Ascending aorta (tissue), 2 donors: ENCODE measurements around the gene BICRA. TPM values are rescaled to one million over a fixed set of nuclear protein-coding genes. Genes with fewer than 3 reads are reported as not detected.

ENCODE experiments used
- DNase-seq, 2 donors: peaks; one replicate each; pipeline ENCODE4 v3.0.0-alpha.2; 2019; ENCODE audit warnings: low spot score in 2 of 2
- H3K27ac ChIP-seq, 2 donors: fragments of 200-600 bp; sonication (generic); one replicate each; pipeline ENCODE4 v1.5.1; 2016 to 2017; ENCODE audit warnings: mild to moderate bottlenecking in 1 of 2
- H3K27me3 ChIP-seq: fragments of 200-600 bp; sonication (generic); one replicate; pipeline ENCODE4 v1.5.1; 2017
- H3K36me3 ChIP-seq, 2 donors: fragments of 200-600 bp; sonication (generic); one replicate each; pipeline ENCODE4 v1.5.1; 2016
- H3K4me1 ChIP-seq, 2 donors: fragments of 200-600 bp; sonication (generic); one replicate each; pipeline ENCODE4 v1.5.1; 2016 to 2017; ENCODE audit warnings: mild to moderate bottlenecking in 1 of 2
- H3K4me3 ChIP-seq, 2 donors: fragments of 200-600 bp; sonication (generic); one replicate each; pipeline ENCODE4 v1.5.1; 2016 to 2017; ENCODE audit warnings: mild to moderate bottlenecking in 1 of 2
- H3K9me3 ChIP-seq, 2 donors: fragments of 200-600 bp; sonication (generic); one replicate each; pipeline ENCODE4 v1.5.1; 2016
- intact Hi-C: fragments of 100-400 bp; cut with DNase I; formaldehyde crosslinking; loops from one replicate; pipeline ENCODE4 v1.15.1; 2023
- total RNA-seq: library from RNA; depleted of rRNA; stranded (reverse); fragments of >200 nt; gene quantifications from one replicate; pipeline ENCODE4 v1.1.0, GENCODE V29; 2016
- TF ChIP-seq, protein P1 (sequence below), 3 experiments: fragments of 200-600 bp in 2 of 3; fragments of 450-650 bp in 1 of 3; sonication (generic) in 2 of 3; IDR thresholded peaks; one replicate each; pipeline ENCODE4 v1.5.1; 2016 to 2019; ENCODE audit warnings: antibody characterized with exemption in 3 of 3, mild to moderate bottlenecking in 1 of 3, moderate library complexity in 1 of 3

BICRA gene
- total RNA-seq, 1 donor from 2014 or later, result 19.7 TPM

DNA sequence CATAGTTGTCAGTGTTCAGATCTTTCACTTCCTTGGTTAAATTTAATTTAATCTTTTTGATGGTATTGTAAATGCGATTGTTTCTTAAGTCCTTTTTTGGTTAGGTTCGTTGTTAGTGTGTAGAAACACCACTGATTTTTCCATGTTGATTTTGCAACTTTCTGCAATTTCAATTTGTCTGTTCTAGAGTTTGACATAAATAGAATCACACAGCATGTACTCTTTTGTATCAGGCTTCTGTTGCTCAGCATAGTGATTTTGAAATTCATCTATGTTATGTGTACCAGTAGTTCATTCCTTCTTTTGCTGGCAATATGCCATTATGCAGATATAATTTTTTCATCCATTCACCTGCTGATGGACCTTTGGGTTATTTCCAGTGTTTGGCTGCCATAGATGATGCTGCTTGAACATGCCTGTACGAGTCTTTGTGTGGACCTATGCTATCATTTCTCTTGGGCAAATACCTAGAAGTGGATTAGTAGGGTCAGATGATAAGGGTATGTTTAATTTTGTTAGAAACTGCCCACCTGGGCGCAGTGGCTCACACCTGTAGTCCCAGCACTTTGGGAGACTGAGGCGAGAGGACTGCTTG is 33.1 kb downstream of the BICRA start:
- no peak overlapping the region for H3K27ac ChIP-seq

DNA sequence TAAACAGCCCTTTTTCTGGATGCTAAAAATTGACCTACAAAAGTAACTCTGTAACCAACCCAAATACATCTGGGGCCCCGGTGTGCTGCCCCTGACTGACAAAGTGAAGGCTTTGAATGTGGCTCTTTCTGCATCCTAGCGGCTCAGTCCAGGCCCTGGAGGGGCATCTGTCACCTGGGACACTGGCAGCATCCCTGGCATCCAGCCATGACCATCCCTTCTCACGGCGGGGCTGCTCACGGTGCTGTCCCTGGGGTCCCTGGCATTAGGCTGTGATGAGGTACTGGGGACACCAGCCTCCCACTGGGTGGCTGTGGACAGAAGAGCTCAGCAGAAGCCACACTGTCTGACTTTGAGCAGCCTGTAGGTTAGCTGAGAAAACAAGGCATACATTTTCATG is 34.3 kb downstream of the BICRA start:
- intact Hi-C loops, result no loop called here
- TF ChIP-seq, protein P1, sequence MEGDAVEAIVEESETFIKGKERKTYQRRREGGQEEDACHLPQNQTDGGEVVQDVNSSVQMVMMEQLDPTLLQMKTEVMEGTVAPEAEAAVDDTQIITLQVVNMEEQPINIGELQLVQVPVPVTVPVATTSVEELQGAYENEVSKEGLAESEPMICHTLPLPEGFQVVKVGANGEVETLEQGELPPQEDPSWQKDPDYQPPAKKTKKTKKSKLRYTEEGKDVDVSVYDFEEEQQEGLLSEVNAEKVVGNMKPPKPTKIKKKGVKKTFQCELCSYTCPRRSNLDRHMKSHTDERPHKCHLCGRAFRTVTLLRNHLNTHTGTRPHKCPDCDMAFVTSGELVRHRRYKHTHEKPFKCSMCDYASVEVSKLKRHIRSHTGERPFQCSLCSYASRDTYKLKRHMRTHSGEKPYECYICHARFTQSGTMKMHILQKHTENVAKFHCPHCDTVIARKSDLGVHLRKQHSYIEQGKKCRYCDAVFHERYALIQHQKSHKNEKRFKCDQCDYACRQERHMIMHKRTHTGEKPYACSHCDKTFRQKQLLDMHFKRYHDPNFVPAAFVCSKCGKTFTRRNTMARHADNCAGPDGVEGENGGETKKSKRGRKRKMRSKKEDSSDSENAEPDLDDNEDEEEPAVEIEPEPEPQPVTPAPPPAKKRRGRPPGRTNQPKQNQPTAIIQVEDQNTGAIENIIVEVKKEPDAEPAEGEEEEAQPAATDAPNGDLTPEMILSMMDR (IDR thresholded peaks at IDR 0.05), result no peak
- Histone ChIP-seq H3K27me3 (no peaks in the 10 kb centered on the region), H3K36me3 (no peaks in the 10 kb centered on the region), H3K4me3 (no peak overlapping the region), H3K9me3 (no peaks in the 10 kb centered on the region), H3K4me1 (no peaks in the 10 kb centered on the region), H3K27ac (no peak overlapping the region)
- DNase-seq, result no peak

More for the DNA sequence above, 33.1 kb downstream of the BICRA start:
- intact Hi-C loops, result no loop called here
- no peaks in the 10 kb centered on the region for H3K4me1 ChIP-seq
- H3K9me3 ChIP-seq, result no peaks in the 10 kb centered on the region
- no peaks in the 10 kb centered on the region for H3K36me3 ChIP-seq
- TF ChIP-seq, protein P1 (IDR thresholded peaks at IDR 0.05), result no peak
- H3K4me3 ChIP-seq, result no peak overlapping the region
- H3K27me3 ChIP-seq, result no peaks in the 10 kb centered on the region
- no peak for DNase-seq

DNA sequence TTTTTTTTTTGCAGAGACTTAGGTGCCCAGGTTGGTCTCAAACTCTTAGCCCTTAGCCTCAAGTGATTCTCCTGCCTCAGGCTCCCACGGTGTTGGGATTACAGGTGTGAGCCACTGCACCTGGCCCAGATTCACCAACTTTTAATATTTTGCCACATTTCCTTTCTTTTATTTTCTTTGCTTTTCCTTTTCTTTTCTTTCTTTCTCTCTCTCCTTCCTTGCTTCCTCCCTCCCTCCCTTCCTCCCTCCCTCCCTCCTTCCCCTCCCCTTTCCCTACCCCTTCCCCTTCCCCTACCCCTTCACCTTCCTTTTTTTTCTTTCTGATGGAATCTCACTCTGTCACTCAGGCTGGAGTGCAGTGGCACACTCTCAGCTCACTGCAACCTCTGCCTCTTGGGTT is 35.3 kb downstream of the BICRA start:
- no peaks in the 10 kb centered on the region for H3K27me3 ChIP-seq
- no peaks in the 10 kb centered on the region for H3K4me1 ChIP-seq
- no peak overlapping the region for H3K27ac ChIP-seq
- H3K9me3 ChIP-seq, result no peaks in the 10 kb centered on the region
- TF ChIP-seq, protein P1 (IDR thresholded peaks at IDR 0.05), result no peak
- intact Hi-C loops, result no loop called here
- H3K4me3 ChIP-seq, result no peak overlapping the region
- H3K36me3 ChIP-seq, result peaks cover 0 to 2% of the 10 kb centered on the region in 2 donors
- no peak for DNase-seq

DNA sequence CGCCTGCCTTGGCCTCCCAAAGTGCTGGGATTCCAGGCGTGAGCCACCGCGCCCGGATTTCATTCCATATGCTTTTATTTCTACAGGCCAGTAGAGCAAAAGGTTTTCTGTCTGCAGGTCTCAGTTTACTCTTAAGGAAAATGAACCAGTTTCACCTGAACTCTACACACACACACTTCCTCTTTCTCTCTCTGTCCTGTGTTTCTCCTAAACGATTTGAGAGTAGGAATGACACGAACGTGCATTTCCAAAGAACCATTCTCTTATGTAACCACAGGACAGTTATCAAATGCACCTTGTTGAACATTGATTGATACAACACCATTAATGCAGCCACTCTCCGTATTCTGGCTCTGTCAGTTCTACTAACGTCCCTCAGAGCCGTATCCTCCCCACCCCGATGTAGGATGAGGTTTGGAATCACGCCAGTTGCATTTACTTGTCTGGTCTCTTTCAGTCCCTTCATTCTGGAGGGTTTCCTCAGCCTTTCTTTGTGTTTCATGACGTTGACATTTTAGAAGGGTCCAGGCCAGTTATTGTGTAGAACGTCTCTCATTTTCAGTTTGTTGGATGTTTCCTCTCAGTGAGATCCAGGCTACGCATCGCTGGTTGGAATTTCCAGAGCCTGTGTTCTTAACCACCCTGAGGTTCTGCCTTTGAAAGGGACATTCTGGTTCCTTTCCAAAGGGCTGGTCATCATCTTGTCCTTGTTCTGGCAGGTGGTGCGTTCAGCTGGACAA is 36.0 kb downstream of the BICRA start:
- no peaks in the 10 kb centered on the region for H3K27me3 ChIP-seq
- peaks cover 0 to 6% of the 10 kb centered on the region in 2 donors for H3K36me3 ChIP-seq
- no peak overlapping the region for H3K27ac ChIP-seq
- no peaks in the 10 kb centered on the region for H3K4me1 ChIP-seq
- TF ChIP-seq, protein P1 (IDR thresholded peaks at IDR 0.05), result no peak
- no peak for DNase-seq
- no peak overlapping the region for H3K4me3 ChIP-seq
- H3K9me3 ChIP-seq, result no peaks in the 10 kb centered on the region
- intact Hi-C loops, result no loop called here

DNA sequence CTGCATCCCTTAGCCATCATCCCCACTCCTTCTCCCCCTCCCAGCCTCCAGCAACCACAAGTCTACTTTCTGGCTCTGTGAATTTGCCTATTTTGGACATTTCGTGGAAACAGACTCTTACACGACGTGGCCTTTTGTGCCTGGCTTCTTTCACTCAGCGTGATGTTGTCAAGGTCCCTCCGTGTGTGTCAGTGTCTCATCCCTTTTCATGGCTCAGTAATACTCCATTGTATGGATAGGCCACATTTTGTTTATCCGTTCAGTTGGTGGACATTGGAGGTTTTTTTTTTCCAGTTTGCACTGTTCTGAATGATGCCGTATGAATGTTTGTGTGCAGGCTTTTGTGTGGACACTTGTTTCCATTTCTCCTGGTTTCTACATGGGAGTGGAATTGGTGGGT is 38.0 kb downstream of the BICRA start:
- Histone ChIP-seq H3K36me3 (peaks cover 0 to 9% of the 10 kb centered on the region in 2 donors), H3K4me3 (no peak overlapping the region), H3K9me3 (no peaks in the 10 kb centered on the region), H3K4me1 (no peaks in the 10 kb centered on the region), H3K27me3 (no peaks in the 10 kb centered on the region), H3K27ac (no peak overlapping the region)
- DNase-seq, result no peak
- TF ChIP-seq, protein P1 (IDR thresholded peaks at IDR 0.05), result no peak
- intact Hi-C loops, result no loop called here
